K562 (cell line): ENCODE results near the gene SLC35A2. TPM values are rescaled to one million over a fixed set of nuclear protein-coding genes. Genes with fewer than 3 reads are reported as not detected.

Experiments
- ADNP ChIP-seq: fragments of 200-800 bp; sonication (Bioruptor generic); IDR thresholded peaks from 2 replicates; pipeline ENCODE4 v1.6.1; 2016; ENCODE audit warnings: missing genetic modification characterization, missing compliant biosample characterization
- CBX8 ChIP-seq: fragments of 200-600 bp; sonication (generic); IDR thresholded peaks from 2 replicates; pipeline ENCODE4 v1.6.1; 2012; ENCODE audit warnings: borderline replicate concordance, mixed run types, low read depth, mild to moderate bottlenecking, moderate library complexity, mixed read lengths, low read length, control low read depth, inconsistent platforms; ENCODE audit not compliant: poor library complexity, severe bottlenecking; ENCODE audit errors: extremely low read depth
- DIDO1 ChIP-seq: fragments of 450-650 bp; IDR thresholded peaks from 2 replicates; pipeline ENCODE4 v1.6.1; 2016; ENCODE audit warnings: low read depth, missing biosample characterization, missing genetic modification characterization
- E2F6 ChIP-seq, 2 experiments: IDR thresholded peaks; 2 replicates each; pipeline ENCODE4 v1.6.1; 2011; ENCODE audit warnings: borderline replicate concordance in 1 of 2, control low read depth in 1 of 2, low read depth in 1 of 2, low read length in 1 of 2, mild to moderate bottlenecking in 1 of 2, mixed read lengths in 1 of 2, moderate library complexity in 1 of 2; ENCODE audit not compliant: insufficient read depth in 1 of 2, insufficient read length in 1 of 2, poor library complexity in 1 of 2, severe bottlenecking in 1 of 2; ENCODE audit errors: extremely low read depth in 1 of 2
- ETS2 ChIP-seq: IDR thresholded peaks from 2 replicates; pipeline ENCODE4 v1.6.1; 2016; ENCODE audit warnings: borderline replicate concordance, missing genetic modification characterization, mild to moderate bottlenecking, moderate library complexity, missing compliant biosample characterization; ENCODE audit not compliant: poor library complexity, severe bottlenecking
- ETV6 ChIP-seq, 3 experiments: fragments of 150-350 bp in 1 of 3; sonication (generic) in 1 of 3; formaldehyde crosslinking in 1 of 3; IDR thresholded peaks; 2 replicates each; pipeline versions ENCODE4 v1.6.1 to v1.8.0; 2014 to 2022; ENCODE audit warnings: borderline replicate concordance in 2 of 3, low read depth in 2 of 3, antibody characterized with exemption in 1 of 3, low read length in 1 of 3, mild to moderate bottlenecking in 1 of 3, missing genetic modification reagents in 1 of 3
- GABPA ChIP-seq: fragments of 200-800 bp; sonication (Bioruptor generic); conservative IDR thresholded peaks from 2 replicates; pipeline ENCODE4 v1.6.1; 2016; ENCODE audit warnings: low read depth, missing genetic modification characterization, missing compliant biosample characterization
- GABPB2 ChIP-seq: fragments of 250-450 bp; sonication (Bioruptor Pico); conservative IDR thresholded peaks from 2 replicates; pipeline ENCODE4 v1.5.1; 2021; ENCODE audit warnings: mild to moderate bottlenecking
- KAT7 ChIP-seq: sonication (generic); formaldehyde crosslinking; IDR thresholded peaks from 2 replicates; pipeline ENCODE4 v1.8.0; 2022; ENCODE audit warnings: missing genetic modification reagents, mild to moderate bottlenecking, borderline replicate concordance
- KAT8 ChIP-seq: fragments of 450-650 bp; IDR thresholded peaks from 2 replicates; pipeline ENCODE4 v1.6.1; 2016; ENCODE audit warnings: low read depth, mild to moderate bottlenecking
- MYC ChIP-seq, 2 experiments: fragments of 250-450 bp in 1 of 2; sonication (Bioruptor Pico) in 1 of 2; IDR thresholded peaks; 2 replicates each; pipeline versions ENCODE4 v1.5.1 to v1.6.1; 2012 to 2021; ENCODE audit warnings: low read depth in 2 of 2, borderline replicate concordance in 1 of 2, improper control_type of control experiment in 1 of 2, low read length in 1 of 2, mild to moderate bottlenecking in 1 of 2, moderate library complexity in 1 of 2
- PCBP2 ChIP-seq: fragments of 200-400 bp; formaldehyde crosslinking; IDR thresholded peaks from 2 replicates; pipeline ENCODE4 v1.6.1; 2018; ENCODE audit warnings: low read length, low read depth, mild to moderate bottlenecking, moderate library complexity; ENCODE audit not compliant: poor library complexity, severe bottlenecking
- RBM22 ChIP-seq: fragments of 200-400 bp; formaldehyde crosslinking; IDR thresholded peaks from 2 replicates; pipeline ENCODE4 v1.6.1; 2018; ENCODE audit warnings: low read length, low read depth; ENCODE audit not compliant: poor library complexity, severe bottlenecking
- RNF219 ChIP-seq: fragments of 250-450 bp; sonication (Bioruptor Pico); IDR thresholded peaks from 2 replicates; pipeline ENCODE4 v1.5.0; 2022; ENCODE audit warnings: mild to moderate bottlenecking
- SREBF1 ChIP-seq: fragments of 150-350 bp; IDR thresholded peaks from 2 replicates; pipeline ENCODE4 v1.6.1; 2014; ENCODE audit warnings: antibody characterized with exemption, low read depth, low read length, borderline replicate concordance
- ZC3H11A ChIP-seq: IDR thresholded peaks from 2 replicates; pipeline ENCODE4 v1.6.1; 2012; ENCODE audit warnings: low read depth, low read length, improper control_type of control experiment
- ZNF239 ChIP-seq: fragments of 250-450 bp; sonication (Bioruptor Pico); IDR thresholded peaks from 2 replicates; pipeline ENCODE4 v1.4.0; 2020; ENCODE audit warnings: mild to moderate bottlenecking
- ZNF639 ChIP-seq, 2 experiments: fragments of 200-800 bp in 1 of 2; sonication (Bioruptor generic) in 1 of 2; sonication (generic) in 1 of 2; formaldehyde crosslinking in 1 of 2; IDR thresholded peaks in 1 of 2; conservative IDR thresholded peaks in 1 of 2; 2 replicates each; pipeline versions ENCODE4 v1.5.0 to v1.6.1; 2016 to 2020; ENCODE audit warnings: missing compliant biosample characterization in 1 of 2, missing genetic modification characterization in 1 of 2, missing genetic modification reagents in 1 of 2
- polyA plus RNA-seq, 8 experiments: library from polyadenylated mRNA; depleted of rRNA in 4 of 8; stranded (reverse) in 5 of 8; unstranded in 3 of 8; fragments of >200 nt; fragmentation: Nextera tagmentation in 2 of 8; fragmentation: Illumina TruSeq in 1 of 8; extraction: Ambion mirVana in 2 of 8; extraction: Trizol in 1 of 8; gene quantifications; 2 replicates each; pipeline versions ENCODE4 v1.2.1 to v1.2.3, GENCODE V29; 2011 to 2014; ENCODE audit warnings: inconsistent platforms in 1 of 8, missing spikeins in 1 of 8
- total RNA-seq, 7 experiments: library from RNA; depleted of rRNA in 6 of 7; stranded (reverse); fragments of >200 nt in 6 of 7; fragmentation: Illumina TruSeq in 2 of 7; extraction: Trizol in 2 of 7; gene quantifications; 2 replicates each; pipeline versions ENCODE4 v1.2.1 to v1.2.3, GENCODE V29; 2011 to 2021; ENCODE audit warnings: low replicate concordance in 1 of 7
- TF ChIP-seq, protein P1 (sequence below): sonication (generic); formaldehyde crosslinking; IDR thresholded peaks from 2 replicates; pipeline ENCODE4 v1.8.0; 2022; ENCODE audit warnings: mild to moderate bottlenecking, missing genetic modification reagents, borderline replicate concordance

The SLC35A2 gene
- total and polyA plus RNA-seq, 9 of the 15 experiments (the other 6 are each of a cell fraction or from before 2014, with no cell fraction given): 3.3 to 38.9 (median 20.0) TPM

DNA sequence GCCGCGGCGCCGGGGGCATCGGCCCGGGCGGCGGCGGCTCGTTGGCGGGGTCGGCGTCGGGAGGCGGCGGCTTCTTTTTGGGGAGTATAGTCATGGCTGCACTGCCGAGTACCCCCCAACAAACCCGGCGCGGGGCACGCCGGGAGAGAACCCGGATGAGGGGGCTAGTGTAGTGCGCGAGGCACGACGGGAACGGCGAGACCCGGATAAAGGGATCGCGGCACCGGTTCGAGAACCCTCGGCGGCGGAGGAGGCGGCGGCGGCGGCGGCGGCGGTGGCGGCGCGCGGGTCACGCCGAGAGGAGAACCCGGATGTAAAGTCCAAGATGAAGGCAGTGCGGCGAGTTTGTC lies 46.0 kb upstream of the SLC35A2 start, which contains the start of gene OTUD5 (continued):
- TF ChIP-seq ETV6 (IDR thresholded peaks at IDR 0.05; ENCODE audit: borderline replicate concordance in 1 of 2, low read depth in 2 of 2, low read length in 1 of 2) (no peak), ETV6 (CRISPR knock-in tag; IDR thresholded peaks at IDR 0.05; ENCODE audit: borderline replicate concordance) (no peak), PCBP2 (no peak), KAT7 (no peak), ZNF639 (CRISPR knock-in tag; conservative IDR thresholded peaks at IDR 0.05 in 1 of 2, IDR thresholded peaks at IDR 0.05 in 1 of 2) (peak in 1 of 2 experiments; percentile 62; a peak in 1 of 4 replicates), ETS2 (no peak), SREBF1 (no peak), GABPB2 (CRISPR knock-in tag) (no peak), KAT8 (no peak), ZC3H11A (no peak), GABPA (tag) (no peak), ADNP (tag) (no peak), MYC (IDR thresholded peaks at IDR 0.05; ENCODE audit: low read depth, low read length) (no peak), MYC (CRISPR knock-in tag; IDR thresholded peaks at IDR 0.05; ENCODE audit: borderline replicate concordance, low read depth) (no peak), E2F6 (IDR thresholded peaks at IDR 0.05; ENCODE audit: borderline replicate concordance in 1 of 2, extremely low read depth in 1 of 2, insufficient read depth in 1 of 2, insufficient read length in 1 of 2, low read depth in 1 of 2, low read length in 1 of 2, poor library complexity in 1 of 2, severe bottlenecking in 1 of 2) (no peak), RBM22 (no peak), DIDO1 (tag) (no peak), ZNF239 (CRISPR knock-in tag) (no peak), CBX8 (no peak), RNF219 (CRISPR knock-in tag) (no peak)
- TF ChIP-seq, protein P1, sequence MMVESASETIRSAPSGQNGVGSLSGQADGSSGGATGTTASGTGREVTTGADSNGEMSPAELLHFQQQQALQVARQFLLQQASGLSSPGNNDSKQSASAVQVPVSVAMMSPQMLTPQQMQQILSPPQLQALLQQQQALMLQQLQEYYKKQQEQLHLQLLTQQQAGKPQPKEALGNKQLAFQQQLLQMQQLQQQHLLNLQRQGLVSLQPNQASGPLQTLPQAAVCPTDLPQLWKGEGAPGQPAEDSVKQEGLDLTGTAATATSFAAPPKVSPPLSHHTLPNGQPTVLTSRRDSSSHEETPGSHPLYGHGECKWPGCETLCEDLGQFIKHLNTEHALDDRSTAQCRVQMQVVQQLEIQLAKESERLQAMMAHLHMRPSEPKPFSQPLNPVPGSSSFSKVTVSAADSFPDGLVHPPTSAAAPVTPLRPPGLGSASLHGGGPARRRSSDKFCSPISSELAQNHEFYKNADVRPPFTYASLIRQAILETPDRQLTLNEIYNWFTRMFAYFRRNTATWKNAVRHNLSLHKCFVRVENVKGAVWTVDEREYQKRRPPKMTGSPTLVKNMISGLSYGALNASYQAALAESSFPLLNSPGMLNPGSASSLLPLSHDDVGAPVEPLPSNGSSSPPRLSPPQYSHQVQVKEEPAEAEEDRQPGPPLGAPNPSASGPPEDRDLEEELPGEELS (CRISPR knock-in tag): no peak
